Prostate gland (tissue), 2 donors: ENCODE measurements around the gene CDK14.

Source experiments
- POLR2A ChIP-seq: fragments of 450-650 bp; IDR thresholded peaks from one replicate; pipeline ENCODE4 v1.6.1; 2016; ENCODE audit warnings: antibody characterized with exemption, mild to moderate bottlenecking
- TF ChIP-seq, protein P1 (sequence below), 4 experiments: fragments of 200-600 bp in 2 of 4; fragments of 450-650 bp in 2 of 4; sonication (generic) in 2 of 4; IDR thresholded peaks; 1 replicate in 3 of 4; 2 replicates in 1 of 4; pipeline ENCODE4 v1.5.1; 2016 to 2019; ENCODE audit warnings: antibody characterized with exemption in 4 of 4, mild to moderate bottlenecking in 2 of 4, moderate library complexity in 2 of 4

DNA sequence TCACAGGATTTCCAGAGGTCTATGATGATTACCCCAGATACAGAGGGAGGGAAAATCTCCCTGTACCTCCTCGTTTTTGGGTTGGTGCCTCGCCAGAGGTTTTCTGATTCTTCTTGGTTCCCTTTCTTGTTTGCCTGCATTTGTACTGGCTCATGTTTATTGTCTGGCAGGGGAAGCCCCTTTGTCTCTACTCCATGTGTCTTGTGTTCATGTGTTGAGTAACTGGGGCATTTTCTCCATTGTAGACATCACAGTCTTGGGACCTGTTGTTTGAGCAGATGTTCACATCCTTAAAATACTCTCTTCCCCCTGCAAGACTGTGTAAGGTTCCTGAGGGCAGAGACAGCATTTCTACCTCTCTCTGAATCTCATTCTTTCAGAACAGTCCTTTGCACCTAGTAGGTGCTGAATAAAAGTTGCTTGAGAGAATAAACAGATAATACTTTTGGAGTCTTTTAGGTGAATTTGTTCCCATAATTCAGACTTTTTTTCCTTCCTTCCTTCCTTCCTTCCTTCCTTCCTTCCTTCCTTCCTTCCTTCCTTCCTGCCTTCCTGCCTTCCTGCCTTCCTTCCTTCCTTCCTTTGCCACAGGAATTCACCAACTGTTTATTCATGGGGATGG lies 25.1 kb downstream of the CDK14 start:
- TF ChIP-seq, protein P1, sequence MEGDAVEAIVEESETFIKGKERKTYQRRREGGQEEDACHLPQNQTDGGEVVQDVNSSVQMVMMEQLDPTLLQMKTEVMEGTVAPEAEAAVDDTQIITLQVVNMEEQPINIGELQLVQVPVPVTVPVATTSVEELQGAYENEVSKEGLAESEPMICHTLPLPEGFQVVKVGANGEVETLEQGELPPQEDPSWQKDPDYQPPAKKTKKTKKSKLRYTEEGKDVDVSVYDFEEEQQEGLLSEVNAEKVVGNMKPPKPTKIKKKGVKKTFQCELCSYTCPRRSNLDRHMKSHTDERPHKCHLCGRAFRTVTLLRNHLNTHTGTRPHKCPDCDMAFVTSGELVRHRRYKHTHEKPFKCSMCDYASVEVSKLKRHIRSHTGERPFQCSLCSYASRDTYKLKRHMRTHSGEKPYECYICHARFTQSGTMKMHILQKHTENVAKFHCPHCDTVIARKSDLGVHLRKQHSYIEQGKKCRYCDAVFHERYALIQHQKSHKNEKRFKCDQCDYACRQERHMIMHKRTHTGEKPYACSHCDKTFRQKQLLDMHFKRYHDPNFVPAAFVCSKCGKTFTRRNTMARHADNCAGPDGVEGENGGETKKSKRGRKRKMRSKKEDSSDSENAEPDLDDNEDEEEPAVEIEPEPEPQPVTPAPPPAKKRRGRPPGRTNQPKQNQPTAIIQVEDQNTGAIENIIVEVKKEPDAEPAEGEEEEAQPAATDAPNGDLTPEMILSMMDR (IDR thresholded peaks at IDR 0.05) = no peak
- TF ChIP-seq POLR2A = no peak
